K562 (cell line): Measurements from ENCODE around the gene UNC5B. TPM values are rescaled to one million over a fixed set of nuclear protein-coding genes. Genes with fewer than 3 reads are reported as not detected.
A peak's percentile ranks its signal among the peaks of the same experiment; 100 is the strongest.

Source experiments
- CGGBP1 ChIP-seq: fragments of 250-450 bp; sonication (Bioruptor Pico); IDR thresholded peaks from 2 replicates; pipeline ENCODE4 v1.9.0; 2021; ENCODE audit warnings: mild to moderate bottlenecking
- FOXK2 ChIP-seq, 2 experiments: fragments of 450-650 bp; IDR thresholded peaks in 1 of 2; conservative IDR thresholded peaks in 1 of 2; 2 replicates each; pipeline ENCODE4 v1.6.1; 2016; ENCODE audit warnings: low read depth in 2 of 2, mild to moderate bottlenecking in 1 of 2
- FOXM1 ChIP-seq, 2 experiments: fragments of 450-650 bp in 1 of 2; sonication (generic) in 1 of 2; formaldehyde crosslinking in 1 of 2; IDR thresholded peaks; 2 replicates each; pipeline versions ENCODE4 v1.6.1 to v1.9.0; 2017 to 2022; ENCODE audit warnings: low read depth in 2 of 2, mild to moderate bottlenecking in 2 of 2, missing genetic modification reagents in 1 of 2, moderate library complexity in 1 of 2
- KDM2B ChIP-seq: fragments of 250-450 bp; sonication (Bioruptor Pico); IDR thresholded peaks from 2 replicates; pipeline ENCODE4 v1.8.0; 2021; ENCODE audit warnings: mild to moderate bottlenecking, moderate library complexity
- MAFG ChIP-seq: fragments of 450-650 bp; conservative IDR thresholded peaks from 2 replicates; pipeline ENCODE4 v1.6.1; 2016; ENCODE audit warnings: missing genetic modification characterization, missing compliant biosample characterization
- MXI1 ChIP-seq: IDR thresholded peaks from 2 replicates; pipeline ENCODE4 v1.6.1; 2011; ENCODE audit warnings: low read depth, mild to moderate bottlenecking, improper control_type of control experiment, low read length
- NCOA6 ChIP-seq: fragments of 450-650 bp; IDR thresholded peaks from 2 replicates; pipeline ENCODE4 v1.6.1; 2017; ENCODE audit warnings: mild to moderate bottlenecking
- NR2C2 ChIP-seq, 2 experiments: fragments of 200-800 bp in 1 of 2; sonication (Bioruptor generic) in 1 of 2; sonication (generic) in 1 of 2; formaldehyde crosslinking in 1 of 2; IDR thresholded peaks; 2 replicates each; pipeline versions ENCODE4 v1.6.1 to v1.8.0; 2016 to 2022; ENCODE audit warnings: mild to moderate bottlenecking in 1 of 2, missing compliant biosample characterization in 1 of 2, missing genetic modification characterization in 1 of 2, missing genetic modification reagents in 1 of 2
- POLR2H ChIP-seq: IDR thresholded peaks from 2 replicates; pipeline ENCODE4 v1.6.1; 2016; ENCODE audit warnings: missing genetic modification characterization, low read depth, mild to moderate bottlenecking, control low read depth, missing compliant biosample characterization, moderate library complexity
- SIN3B ChIP-seq: fragments of 450-650 bp; IDR thresholded peaks from 2 replicates; pipeline ENCODE4 v1.6.1; 2017; ENCODE audit warnings: low read depth, mild to moderate bottlenecking, moderate library complexity
- TARDBP ChIP-seq: fragments of 450-650 bp; IDR thresholded peaks from 2 replicates; pipeline ENCODE4 v1.6.1; 2016
- ZNF318 ChIP-seq, 2 experiments: fragments of 450-650 bp; IDR thresholded peaks; 2 replicates each; pipeline ENCODE4 v1.6.1; 2016; ENCODE audit warnings: mild to moderate bottlenecking in 2 of 2, borderline replicate concordance in 1 of 2, low read depth in 1 of 2, moderate library complexity in 1 of 2
- ZNF561 ChIP-seq: fragments of 450-650 bp; formaldehyde crosslinking; conservative IDR thresholded peaks from 2 replicates; pipeline ENCODE4 v1.4.0; 2020; ENCODE audit warnings: mild to moderate bottlenecking, moderate library complexity
- polyA plus RNA-seq, 8 experiments: library from polyadenylated mRNA; depleted of rRNA in 4 of 8; stranded (reverse) in 5 of 8; unstranded in 3 of 8; fragments of >200 nt; fragmentation: Nextera tagmentation in 2 of 8; fragmentation: Illumina TruSeq in 1 of 8; extraction: Ambion mirVana in 2 of 8; extraction: Trizol in 1 of 8; gene quantifications; 2 replicates each; pipeline versions ENCODE4 v1.2.1 to v1.2.3, GENCODE V29; 2011 to 2014; ENCODE audit warnings: inconsistent platforms in 1 of 8, missing spikeins in 1 of 8
- total RNA-seq, 7 experiments: library from RNA; depleted of rRNA in 6 of 7; stranded (reverse); fragments of >200 nt in 6 of 7; fragmentation: Illumina TruSeq in 2 of 7; extraction: Trizol in 2 of 7; gene quantifications; 2 replicates each; pipeline versions ENCODE4 v1.2.1 to v1.2.3, GENCODE V29; 2011 to 2021; ENCODE audit warnings: low replicate concordance in 1 of 7

Gene UNC5B
- total and polyA plus RNA-seq, 9 of the 15 experiments (the other 6 are each of a cell fraction or from before 2014, with no cell fraction given), result 0.10 to 8.4 (median 2.1) TPM

- TF ChIP-seq ZNF318 (IDR thresholded peaks at IDR 0.05; ENCODE audit: borderline replicate concordance in 1 of 2, low read depth in 1 of 2) (peak in 1 of 2 experiments; percentile 43; a peak in 1 of 4 replicates), MXI1 (no peak), FOXK2 (conservative IDR thresholded peaks at IDR 0.05 in 1 of 2, IDR thresholded peaks at IDR 0.05 in 1 of 2; ENCODE audit: low read depth in 2 of 2) (0 out of 4 replicates have a peak, but pooled peaks of 1 of the 2 experiments have one; percentile 17), TARDBP (no peak), ZNF561 (CRISPR knock-in tag) (no peak), MAFG (peak; percentile 45; the same call in 1 of the 2 replicates), NR2C2 (CRISPR knock-in tag; IDR thresholded peaks at IDR 0.05) (no peak), NR2C2 (tag; IDR thresholded peaks at IDR 0.05) (no peak), CGGBP1 (CRISPR knock-in tag) (no peak), NCOA6 (no peak), POLR2H (tag) (no peak), SIN3B (no peak), KDM2B (CRISPR knock-in tag) (no peak), FOXM1 (IDR thresholded peaks at IDR 0.05; ENCODE audit: low read depth) (0 out of 2 replicates have a peak, but pooled peaks have one; percentile 19), FOXM1 (CRISPR knock-in tag; IDR thresholded peaks at IDR 0.05; ENCODE audit: low read depth) (no peak)
Observed at GRCh38 chr10:71342573-71343391, 130.4 kb downstream of the UNC5B start (continued).
